Sigmoid colon (tissue), 4 donors: ENCODE results near the gene ARHGEF28.

Experiments
- CTCF ChIP-seq, 4 experiments: fragments of 450-650 bp in 3 of 4; fragments of 200-600 bp in 1 of 4; IDR thresholded peaks; one replicate each; pipeline ENCODE4 v1.5.1; 2016 to 2019; ENCODE audit warnings: antibody characterized with exemption in 4 of 4, mild to moderate bottlenecking in 3 of 4, moderate library complexity in 2 of 4
- EP300 ChIP-seq, 4 donors: sonication (generic); formaldehyde crosslinking; IDR thresholded peaks; one replicate each; pipeline ENCODE4 v1.6.1; 2017; ENCODE audit warnings: antibody characterized with exemption in 4 of 4
- POLR2A ChIP-seq, 2 donors: fragments of 450-650 bp; IDR thresholded peaks; one replicate each; pipeline ENCODE4 v1.6.1; 2016; ENCODE audit warnings: antibody characterized with exemption in 2 of 2, mild to moderate bottlenecking in 2 of 2, moderate library complexity in 2 of 2
- POLR2AphosphoS5 ChIP-seq, 4 donors: sonication (generic); formaldehyde crosslinking; IDR thresholded peaks; one replicate each; pipeline ENCODE4 v1.6.1; 2017; ENCODE audit warnings: antibody characterized with exemption in 4 of 4

- TF ChIP-seq CTCF (IDR thresholded peaks at IDR 0.05) (no peak), POLR2AphosphoS5 (IDR thresholded peaks at IDR 0.05) (no peak), EP300 (IDR thresholded peaks at IDR 0.05) (no peak), POLR2A (IDR thresholded peaks at IDR 0.05) (no peak)
Observed at GRCh38 chr5:73825199-73825598, 199.2 kb downstream of the ARHGEF28 start.
